HepG2 (cell line): ENCODE results near the gene BICDL2. TPM values are rescaled to one million over a fixed set of nuclear protein-coding genes. Genes with fewer than 3 reads are reported as not detected.

Experiments used
- CHCHD3 ChIP-seq: sonication (generic); formaldehyde crosslinking; IDR thresholded peaks from 2 replicates; pipeline ENCODE4 v1.8.0; 2022; ENCODE audit warnings: mild to moderate bottlenecking, missing genetic modification reagents, moderate library complexity
- GMEB1 ChIP-seq: sonication (generic); formaldehyde crosslinking; IDR thresholded peaks from 2 replicates; pipeline ENCODE4 v1.5.1; 2020; ENCODE audit warnings: missing genetic modification reagents, mild to moderate bottlenecking, borderline replicate concordance
- GTF3A ChIP-seq: sonication (generic); formaldehyde crosslinking; conservative IDR thresholded peaks from 2 replicates; pipeline ENCODE4 v1.4.0; 2020; ENCODE audit warnings: mild to moderate bottlenecking, missing genetic modification reagents
- KDM5A ChIP-seq: fragments of 200-600 bp; sonication (generic); IDR thresholded peaks from 2 replicates; pipeline ENCODE4 v1.7.0; 2018; ENCODE audit warnings: antibody characterized with exemption, mild to moderate bottlenecking, low read length, borderline replicate concordance
- MAF1 ChIP-seq: sonication (generic); formaldehyde crosslinking; IDR thresholded peaks from 2 replicates; pipeline ENCODE4 v1.5.0; 2020; ENCODE audit warnings: missing genetic modification reagents, borderline replicate concordance
- MED1 ChIP-seq: sonication (generic); formaldehyde crosslinking; IDR thresholded peaks from 2 replicates; pipeline ENCODE4 v1.4.0; 2020; ENCODE audit warnings: missing genetic modification reagents
- MXD4 ChIP-seq: IDR thresholded peaks from 2 replicates; pipeline ENCODE4 v1.6.1; 2016; ENCODE audit warnings: mild to moderate bottlenecking, missing biosample characterization, missing genetic modification reagents
- MXI1 ChIP-seq: IDR thresholded peaks from 3 replicates; pipeline ENCODE4 v1.6.1; 2012; ENCODE audit warnings: low read depth, low read length, inconsistent platforms, borderline replicate concordance
- NONO ChIP-seq, 2 experiments: fragments of 450-650 bp in 1 of 2; sonication (generic) in 1 of 2; formaldehyde crosslinking in 1 of 2; IDR thresholded peaks in 1 of 2; conservative IDR thresholded peaks in 1 of 2; 2 replicates each; pipeline versions ENCODE4 v1.6.1 to v1.8.0; 2017 to 2022; ENCODE audit warnings: mild to moderate bottlenecking in 1 of 2, missing genetic modification reagents in 1 of 2, moderate library complexity in 1 of 2
- NPAS2 ChIP-seq: sonication (generic); formaldehyde crosslinking; IDR thresholded peaks from 2 replicates; pipeline ENCODE4 v1.8.0; 2022; ENCODE audit warnings: mild to moderate bottlenecking, missing genetic modification reagents, borderline replicate concordance
- TAF15 ChIP-seq: fragments of 200-400 bp; formaldehyde crosslinking; IDR thresholded peaks from one replicate; pipeline ENCODE4 v1.6.1; 2018; ENCODE audit warnings: mild to moderate bottlenecking, low read depth, low read length; ENCODE audit not compliant: poor library complexity, severe bottlenecking
- TBX2 ChIP-seq: sonication (generic); formaldehyde crosslinking; IDR thresholded peaks from 2 replicates; pipeline ENCODE4 v1.5.0; 2020; ENCODE audit warnings: missing genetic modification reagents, mild to moderate bottlenecking, borderline replicate concordance
- TGIF2 ChIP-seq: IDR thresholded peaks from 2 replicates; pipeline ENCODE4 v1.6.1; 2016; ENCODE audit warnings: control low read depth, missing compliant biosample characterization
- ZNF121 ChIP-seq: sonication (generic); formaldehyde crosslinking; IDR thresholded peaks from 2 replicates; pipeline ENCODE4 v1.5.0; 2020; ENCODE audit warnings: mild to moderate bottlenecking, missing genetic modification reagents
- ZNF281 ChIP-seq: sonication (generic); formaldehyde crosslinking; IDR thresholded peaks from 2 replicates; pipeline ENCODE4 v1.4.0; 2020; ENCODE audit warnings: missing genetic modification reagents, borderline replicate concordance
- ZNF572 ChIP-seq: sonication (generic); formaldehyde crosslinking; IDR thresholded peaks from 2 replicates; pipeline ENCODE4 v1.5.1; 2020; ENCODE audit warnings: mild to moderate bottlenecking, missing genetic modification reagents
- ZNF598 ChIP-seq: sonication (generic); formaldehyde crosslinking; IDR thresholded peaks from 2 replicates; pipeline ENCODE4 v1.5.1; 2020; ENCODE audit warnings: mild to moderate bottlenecking, missing genetic modification reagents, borderline replicate concordance
- ZNF652 ChIP-seq: IDR thresholded peaks from 2 replicates; pipeline ENCODE4 v1.6.1; 2016; ENCODE audit warnings: low read depth, borderline replicate concordance
- ZNF678 ChIP-seq: sonication (generic); formaldehyde crosslinking; IDR thresholded peaks from 2 replicates; pipeline ENCODE4 v1.4.0; 2020; ENCODE audit warnings: mild to moderate bottlenecking, missing genetic modification reagents
- ZSCAN31 ChIP-seq: sonication (generic); formaldehyde crosslinking; IDR thresholded peaks from 2 replicates; pipeline ENCODE4 v1.5.0; 2020; ENCODE audit warnings: low read depth, mild to moderate bottlenecking, missing genetic modification reagents
- ZSCAN5A ChIP-seq: sonication (generic); formaldehyde crosslinking; IDR thresholded peaks from 2 replicates; pipeline ENCODE4 v1.8.0; 2022; ENCODE audit warnings: mild to moderate bottlenecking, missing genetic modification reagents, borderline replicate concordance
- ZZZ3 ChIP-seq: sonication (generic); formaldehyde crosslinking; IDR thresholded peaks from 2 replicates; pipeline ENCODE4 v1.4.0; 2020; ENCODE audit warnings: missing genetic modification reagents, mild to moderate bottlenecking, borderline replicate concordance
- polyA plus RNA-seq, 8 experiments: library from polyadenylated mRNA; depleted of rRNA in 3 of 8; stranded (reverse) in 7 of 8; unstranded in 1 of 8; fragments of >200 nt; fragmentation: Illumina TruSeq in 4 of 8; extraction: Trizol in 4 of 8; gene quantifications; 2 replicates each; pipeline versions ENCODE4 v1.2.1 to v1.2.3, GENCODE V29; 2011 to 2016; ENCODE audit warnings: low read depth in 4 of 8, missing spikeins in 1 of 8, mixed read lengths in 1 of 8; ENCODE audit not compliant: insufficient read depth in 1 of 8
- total RNA-seq, 5 experiments: library from RNA; depleted of rRNA; stranded (reverse); fragments of >200 nt; fragmentation: Illumina TruSeq; extraction: Trizol; gene quantifications; 2 replicates each; pipeline ENCODE4 v1.2.3, GENCODE V29; 2016; ENCODE audit warnings: low read depth in 1 of 5

Gene BICDL2
- total and polyA plus RNA-seq, 2 of the 13 experiments (the other 11 are each of a cell fraction or from before 2014, with no cell fraction given), result 0.12 TPM; not detected in 1

GRCh38 chr16:3023669-3024478 is 12.9 kb downstream of the BICDL2 start, which contains the start of the genes HCFC1R1 and THOC6 (continued):
- TF ChIP-seq ZNF281 (CRISPR knock-in tag) (peak; percentile 88), TBX2 (CRISPR knock-in tag) (peak; percentile 68; the same call in 1 of the 2 replicates), NONO (IDR thresholded peaks at IDR 0.05) (no peak), NONO (CRISPR knock-in tag; conservative IDR thresholded peaks at IDR 0.05) (peak; percentile 79), GMEB1 (CRISPR knock-in tag) (peak; percentile 100), ZNF121 (0 out of 2 replicates have a peak, but pooled peaks have one; percentile 39), KDM5A (peak; percentile 71; the same call in 1 of the 2 replicates), ZNF598 (CRISPR knock-in tag) (peak; percentile 98; the same call in 1 of the 2 replicates), MXD4 (CRISPR knock-in tag) (no peak), MXI1 (peak; percentile 71; the same call in 2 of the 3 replicates), CHCHD3 (CRISPR knock-in tag) (0 out of 2 replicates have a peak, but pooled peaks have one; percentile 31), TAF15 (peak; percentile 97), ZNF652 (CRISPR knock-in tag) (0 out of 2 replicates have a peak, but pooled peaks have one; percentile 28), ZZZ3 (CRISPR knock-in tag) (0 out of 2 replicates have a peak, but pooled peaks have one; percentile 53), NPAS2 (no peak), ZSCAN5A (CRISPR knock-in tag) (peak; percentile 87; the same call in 1 of the 2 replicates), TGIF2 (no peak), ZNF678 (CRISPR knock-in tag) (no peak), GTF3A (CRISPR knock-in tag) (peak; percentile 91; the same call in 1 of the 2 replicates), ZNF572 (CRISPR knock-in tag) (peak; percentile 93; the same call in 1 of the 2 replicates), ZSCAN31 (CRISPR knock-in tag) (peak; percentile 83; the same call in 1 of the 2 replicates), MAF1 (CRISPR knock-in tag) (no peak), MED1 (CRISPR knock-in tag) (peak; percentile 42; the same call in 1 of the 2 replicates)
